Measurements from ENCODE around the gene HMGB4. TPM values are rescaled to one million over a fixed set of nuclear protein-coding genes. Genes with fewer than 3 reads are reported as not detected.

The HMGB4 gene
- total and polyA plus RNA-seq, 2 of the 4 experiments (the other 2 are of a cell fraction) = not detected

DNA sequence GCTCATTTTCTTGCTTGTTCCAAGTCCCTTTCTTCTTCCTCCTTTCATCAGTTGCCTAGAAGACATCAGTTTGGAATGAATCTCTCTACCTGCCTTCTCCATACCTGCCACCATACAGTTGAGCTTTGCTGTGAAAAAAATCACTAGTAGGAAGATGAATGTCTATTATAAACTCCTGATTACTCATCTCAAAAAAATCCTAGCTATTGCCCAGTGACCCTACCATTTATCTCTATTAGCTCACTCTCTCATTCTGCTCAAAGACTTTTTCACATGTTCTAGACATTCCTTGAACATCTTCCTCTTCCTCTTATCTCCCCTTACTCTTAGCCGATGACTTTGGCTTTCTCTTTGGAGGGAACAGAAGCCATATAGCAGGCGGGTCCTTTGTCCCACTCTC, 49.7 kb upstream of the HMGB4 start:
- H3K4me2 ChIP-seq (ENCODE audit: low read depth, low read length) = no peak overlapping the region
- DNase-seq = no peak
- POLR2A ChIA-PET (ENCODE audit: unreplicated experiment) = no interaction called here

More for the DNA sequence above, 49.7 kb upstream of the HMGB4 start:
- H2BK20ac ChIP-seq (ENCODE audit: low read depth, low read length) = no peak overlapping the region
- dilution Hi-C loops (cut with HindIII; ENCODE audit: low sequenced_read_pairs, unreplicated experiment) (no loop called here), in situ Hi-C loops (cut with MboI; ENCODE audit: low sequenced_read_pairs) (no loop called here), intact Hi-C loops (cut with micrococcal nuclease) (no loop called here)
- no peak for ATAC-seq (ENCODE audit: low read depth)
- no peak overlapping the region for H3K4me3 ChIP-seq (ENCODE audit: insufficient read depth, low read depth, low read length)
- no peaks in the 10 kb centered on the region for H3K36me3 ChIP-seq (ENCODE audit: control insufficient read depth, insufficient read depth, low read length)
- H3K14ac ChIP-seq (replicated peaks; ENCODE audit: low read depth, low read length) = no peak overlapping the region
- no peak overlapping the region for H2BK15ac ChIP-seq (ENCODE audit: low read depth, low read length)
- H3K79me1 ChIP-seq (ENCODE audit: low read depth in 1 of 2, low read length in 2 of 2) = no peaks in the 10 kb centered on the region
- H4K5ac ChIP-seq (ENCODE audit: low read depth, low read length) = no peak overlapping the region
- no peak overlapping the region for H3K56ac ChIP-seq (ENCODE audit: extremely low read depth, insufficient read depth, low read length)
- H3K9me1 ChIP-seq (ENCODE audit: insufficient read depth, low read length) = no peaks in the 10 kb centered on the region
- H3K9me3 ChIP-seq (ENCODE audit: control insufficient read depth, insufficient read depth, low read length) = peaks cover 13% of the 10 kb centered on the region
- no peak overlapping the region for H2AK5ac ChIP-seq (ENCODE audit: low read depth, low read length)
- no peak overlapping the region for H2AFZ ChIP-seq (replicated peaks; ENCODE audit: low read length, poor library complexity)
- no peak overlapping the region for H4K91ac ChIP-seq (ENCODE audit: insufficient read depth, low read depth, low read length)
- no peak overlapping the region for H2AK9ac ChIP-seq (replicated peaks; ENCODE audit: low read depth, low read length, poor library complexity)
- no peak overlapping the region for H3K9ac ChIP-seq (ENCODE audit: low read depth, low read length)
- no peak overlapping the region for H2BK5ac ChIP-seq (ENCODE audit: low read depth, low read length, poor library complexity, severe bottlenecking)
- H3K27me3 ChIP-seq (ENCODE audit: control insufficient read depth, insufficient read depth, low read length) = no peaks in the 10 kb centered on the region
- CTCF ChIA-PET = no interaction called here
- no TSS peak for BruUV-seq (replicated peaks)
- no peaks in the 10 kb centered on the region for H4K20me1 ChIP-seq (ENCODE audit: insufficient read depth, low read length)
- H3K4me1 ChIP-seq (ENCODE audit: control insufficient read depth, insufficient read depth, low read length) = no peaks in the 10 kb centered on the region; the same call in 1 of the 2 replicates
- H2BK120ac ChIP-seq (ENCODE audit: low read depth, low read length) = no peak overlapping the region
- H4K8ac ChIP-seq (ENCODE audit: low read depth in 2 of 2, low read length in 2 of 2) = no peak overlapping the region
- H3K27ac ChIP-seq (ENCODE audit: insufficient read depth, low read length) = no peak overlapping the region
- no peak overlapping the region for H3K23ac ChIP-seq (ENCODE audit: low read depth, low read length)
- WGBS, 2 experiments (ENCODE audit: extremely low coverage in 2 of 2, insufficient read length in 1 of 2) = no CpG with 5 or more reads among the region's 2 CpGs
- H3K4ac ChIP-seq (ENCODE audit: low read depth, low read length) = no peak overlapping the region
- TF ChIP-seq, protein P1, sequence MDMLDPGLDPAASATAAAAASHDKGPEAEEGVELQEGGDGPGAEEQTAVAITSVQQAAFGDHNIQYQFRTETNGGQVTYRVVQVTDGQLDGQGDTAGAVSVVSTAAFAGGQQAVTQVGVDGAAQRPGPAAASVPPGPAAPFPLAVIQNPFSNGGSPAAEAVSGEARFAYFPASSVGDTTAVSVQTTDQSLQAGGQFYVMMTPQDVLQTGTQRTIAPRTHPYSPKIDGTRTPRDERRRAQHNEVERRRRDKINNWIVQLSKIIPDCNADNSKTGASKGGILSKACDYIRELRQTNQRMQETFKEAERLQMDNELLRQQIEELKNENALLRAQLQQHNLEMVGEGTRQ (IDR thresholded peaks at IDR 0.05; ENCODE audit: low read depth, low read length) = no peak
- TF ChIP-seq RFX5 (IDR thresholded peaks at IDR 0.05; ENCODE audit: low read depth, low read length) (no peak), FOS (IDR thresholded peaks at IDR 0.05; ENCODE audit: low read depth, low read length) (no peak), POLR2A (IDR thresholded peaks at IDR 0.05; ENCODE audit: low read depth, low read length) (no peak), CHD1 (IDR thresholded peaks at IDR 0.05; ENCODE audit: low read depth, low read length) (no peak), RCOR1 (IDR thresholded peaks at IDR 0.05; ENCODE audit: insufficient replicate concordance, low read length) (no peak)
- TF ChIP-seq, protein P2, sequence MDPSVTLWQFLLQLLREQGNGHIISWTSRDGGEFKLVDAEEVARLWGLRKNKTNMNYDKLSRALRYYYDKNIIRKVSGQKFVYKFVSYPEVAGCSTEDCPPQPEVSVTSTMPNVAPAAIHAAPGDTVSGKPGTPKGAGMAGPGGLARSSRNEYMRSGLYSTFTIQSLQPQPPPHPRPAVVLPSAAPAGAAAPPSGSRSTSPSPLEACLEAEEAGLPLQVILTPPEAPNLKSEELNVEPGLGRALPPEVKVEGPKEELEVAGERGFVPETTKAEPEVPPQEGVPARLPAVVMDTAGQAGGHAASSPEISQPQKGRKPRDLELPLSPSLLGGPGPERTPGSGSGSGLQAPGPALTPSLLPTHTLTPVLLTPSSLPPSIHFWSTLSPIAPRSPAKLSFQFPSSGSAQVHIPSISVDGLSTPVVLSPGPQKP (IDR thresholded peaks at IDR 0.05; ENCODE audit: borderline replicate concordance, low read depth, low read length) = no peak
- no peak overlapping the region for H3K18ac ChIP-seq (ENCODE audit: low read depth, low read length)
